ENCODE data around the gene PRSS50.

Gene PRSS50

GRCh38 chr3:46670000-46670890, 47.4 kb downstream of the PRSS50 start:
- no peak for DNase-seq (ENCODE audit: low spot score)

GRCh38 chr3:46669191-46669999, 48.3 kb downstream of the PRSS50 start:
- no peak for DNase-seq (ENCODE audit: low spot score)

- no peak for DNase-seq (ENCODE audit: low spot score)
Measured at GRCh38 chr3:46668591-46668990, 49.1 kb downstream of the PRSS50 start.

GRCh38 chr3:46668116-46668515, 49.6 kb downstream of the PRSS50 start:
- no peak for DNase-seq (ENCODE audit: low spot score)

- DNase-seq (ENCODE audit: low spot score), result no peak
Measured at GRCh38 chr3:46667657-46668056, 50.0 kb downstream of the PRSS50 start.

- no peak for DNase-seq (ENCODE audit: low spot score)
Measured at GRCh38 chr3:46667061-46667621, 50.5 kb downstream of the PRSS50 start.

- peak; percentile 2 for DNase-seq (ENCODE audit: low spot score)
Measured at GRCh38 chr3:46666453-46666845, 51.2 kb downstream of the PRSS50 start.

- DNase-seq (ENCODE audit: low spot score), result peak; percentile 1
Measured at GRCh38 chr3:46665763-46666452, 51.8 kb downstream of the PRSS50 start.

GRCh38 chr3:46664971-46665762, 52.5 kb downstream of the PRSS50 start:
- DNase-seq (ENCODE audit: low spot score), result no peak

GRCh38 chr3:46664188-46664970, 53.3 kb downstream of the PRSS50 start:
- peak; percentile 3 for DNase-seq (ENCODE audit: low spot score)

- peak; percentile 49 for DNase-seq (ENCODE audit: low spot score)
Measured at GRCh38 chr3:46663591-46664135, 54.0 kb downstream of the PRSS50 start.

GRCh38 chr3:46662771-46663551, 54.7 kb downstream of the PRSS50 start:
- peak; percentile 6 for DNase-seq (ENCODE audit: low spot score)
